NT2/D1 (cell line): ENCODE data around the gene B4GALT7.
"Not testable (repeated sequence)": the region's sequence is repeated elsewhere in the genome, so short reads cannot be mapped to it uniquely, and the experiment has no call there.

Source experiments
- DNase-seq: peaks from one replicate; pipeline ENCODE4 v3.0.0-alpha.2; 2011; ENCODE audit warnings: low read depth, low spot score
- H3K27me3 ChIP-seq: 2 replicates; pipeline ENCODE4 v1.6.0; 2011; ENCODE audit warnings: mild to moderate bottlenecking; ENCODE audit not compliant: insufficient read length, insufficient read depth
- H3K36me3 ChIP-seq: 2 replicates; pipeline ENCODE4 v1.6.1; 2011; ENCODE audit warnings: mild to moderate bottlenecking, low read length, mixed read lengths; ENCODE audit not compliant: insufficient read depth, insufficient read length
- H3K4me1 ChIP-seq: 2 replicates; pipeline ENCODE4 v1.5.1; 2011; ENCODE audit not compliant: insufficient read depth, insufficient read length
- H3K4me3 ChIP-seq: 2 replicates; pipeline ENCODE4 v1.5.1; 2011; ENCODE audit warnings: low read depth; ENCODE audit not compliant: insufficient read length
- H3K9ac ChIP-seq: 2 replicates; pipeline ENCODE4 v1.6.0; 2011; ENCODE audit warnings: low read depth; ENCODE audit not compliant: insufficient read length
- H3K9me3 ChIP-seq: 2 replicates; pipeline ENCODE4 v1.5.1; 2011; ENCODE audit warnings: mild to moderate bottlenecking, low read length; ENCODE audit not compliant: insufficient read depth
- SUZ12 ChIP-seq: IDR thresholded peaks from 2 replicates; pipeline ENCODE4 v1.6.1; 2011; ENCODE audit not compliant: insufficient read length, insufficient read depth; ENCODE audit errors: extremely low read depth
- YY1 ChIP-seq: IDR thresholded peaks from 2 replicates; pipeline ENCODE4 v1.6.1; 2011; ENCODE audit not compliant: insufficient read length, insufficient read depth
- ZNF274 ChIP-seq: IDR thresholded peaks from 2 replicates; pipeline ENCODE4 v1.6.1; 2011; ENCODE audit warnings: mild to moderate bottlenecking, low read depth, low read length

B4GALT7 gene

DNA sequence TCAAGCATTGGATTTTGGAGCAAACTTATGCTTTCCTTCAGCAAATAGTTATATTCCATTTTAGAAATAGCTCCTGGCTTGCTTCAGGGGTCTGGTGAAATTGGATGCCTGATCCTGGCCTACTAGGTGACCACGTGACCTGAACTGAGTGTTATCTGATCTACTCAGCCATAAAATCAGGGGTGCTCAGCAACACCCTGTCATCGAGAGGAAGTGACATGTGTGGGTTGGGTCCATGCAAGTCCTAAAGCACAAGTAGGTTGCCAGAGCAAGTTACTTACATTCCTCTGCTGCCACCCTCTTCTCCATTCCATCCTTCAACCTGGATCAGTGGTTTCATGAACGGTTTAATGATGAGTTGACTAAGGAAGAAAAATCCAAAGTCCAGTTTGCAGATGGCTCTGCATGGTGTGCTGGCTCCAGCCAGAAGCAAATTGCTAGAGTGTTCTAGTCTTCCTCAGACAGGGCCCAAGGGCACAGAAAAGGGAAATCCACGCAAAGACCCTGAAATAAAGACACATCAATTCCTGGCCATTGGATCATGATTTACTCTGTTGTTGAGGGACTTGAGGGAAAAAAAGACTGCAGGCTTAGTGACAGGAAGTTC, 42.8 kb upstream of the B4GALT7 start:
- H3K9me3 ChIP-seq, result peaks cover 8% of the 10 kb centered on the region; the same call in 1 of the 2 replicates
- peaks cover 11% of the 10 kb centered on the region for H3K36me3 ChIP-seq
- no peak overlapping the region for H3K9ac ChIP-seq
- peaks cover 11% of the 10 kb centered on the region for H3K4me1 ChIP-seq
- DNase-seq, result no peak
- TF ChIP-seq YY1 (no peak), ZNF274 (no peak), SUZ12 (no peak)
- no peaks in the 10 kb centered on the region for H3K27me3 ChIP-seq
- no peak overlapping the region for H3K4me3 ChIP-seq

GRCh38 chr5:177557796-177558195, 42.1 kb upstream of the B4GALT7 start:
- Histone ChIP-seq H3K4me1 (peaks cover 9% of the 10 kb centered on the region), H3K36me3 (peaks cover 5% of the 10 kb centered on the region), H3K27me3 (no peaks in the 10 kb centered on the region), H3K9me3 (peaks cover 13% of the 10 kb centered on the region; the same call in 1 of the 2 replicates), H3K4me3 (no peak overlapping the region), H3K9ac (no peak overlapping the region)
- no peak for TF ChIP-seq ZNF274
- TF ChIP-seq SUZ12, result no peak
- TF ChIP-seq YY1, result no peak
- DNase-seq, result no peak

- not testable (repeated sequence) for DNase-seq, H3K36me3 ChIP-seq, H3K9ac ChIP-seq, H3K4me1 ChIP-seq, H3K4me3 ChIP-seq, H3K27me3 ChIP-seq
- H3K9me3 ChIP-seq, result peaks cover 13% of the 10 kb centered on the region; the same call in 1 of the 2 replicates
These were observed 40.4 kb upstream of the B4GALT7 start for GRCh38 chr5:177559446-177559941.

DNA sequence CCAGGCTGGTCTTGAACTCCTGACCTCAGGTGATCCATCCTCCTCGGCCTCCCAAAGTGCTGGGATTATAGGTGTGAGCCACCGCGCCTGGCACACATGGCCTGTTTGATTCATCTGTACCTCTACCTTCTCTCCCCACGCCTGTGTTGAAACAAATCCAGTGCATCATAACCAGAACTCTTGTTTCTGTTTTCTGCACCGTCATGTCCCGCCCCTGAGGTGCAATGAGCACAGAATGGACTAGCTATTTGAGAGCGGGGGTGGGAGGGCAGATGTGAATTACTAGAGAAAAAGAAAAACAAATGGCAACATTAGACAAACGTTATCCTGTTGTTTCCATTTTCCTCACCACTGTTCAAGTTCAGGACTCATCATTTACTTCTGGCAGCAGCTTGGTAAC, 34.9 kb upstream of the B4GALT7 start:
- Histone ChIP-seq H3K27me3 (no peaks in the 10 kb centered on the region), H3K4me3 (no peak overlapping the region), H3K36me3 (no peaks in the 10 kb centered on the region), H3K4me1 (no peaks in the 10 kb centered on the region), H3K9me3 (peaks cover 13% of the 10 kb centered on the region; the same call in 1 of the 2 replicates), H3K9ac (no peak overlapping the region)
- no peak for TF ChIP-seq YY1
- no peak for TF ChIP-seq ZNF274
- DNase-seq, result no peak

- DNase-seq, result no peak
- Histone ChIP-seq H3K4me3 (no peak overlapping the region), H3K27me3 (no peaks in the 10 kb centered on the region), H3K36me3 (no peaks in the 10 kb centered on the region), H3K9me3 (no peaks in the 10 kb centered on the region), H3K9ac (no peak overlapping the region), H3K4me1 (no peaks in the 10 kb centered on the region)
- no peak for TF ChIP-seq YY1
- TF ChIP-seq ZNF274, result no peak
- TF ChIP-seq SUZ12, result no peak
These were observed 31.6 kb upstream of the B4GALT7 start for GRCh38 chr5:177568326-177568725.

DNA sequence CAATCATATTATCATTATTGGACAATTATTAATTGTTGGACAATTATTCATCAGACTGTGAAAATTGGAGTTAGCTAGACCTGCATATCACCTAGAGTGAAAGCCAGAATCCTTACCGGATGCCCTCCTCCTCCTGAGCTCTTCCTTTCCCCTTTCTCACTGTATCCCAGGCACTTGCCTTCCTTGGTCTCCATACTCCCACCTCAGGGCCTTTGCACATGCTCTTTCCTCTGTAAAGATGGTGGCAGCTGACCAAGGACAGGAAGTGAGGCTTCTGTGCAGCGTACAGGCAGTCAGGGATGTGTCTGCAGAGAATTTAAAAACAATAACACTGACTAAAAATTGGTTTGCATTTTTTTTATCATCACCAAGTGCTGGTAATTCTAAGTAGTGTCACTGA, 30.0 kb upstream of the B4GALT7 start:
- TF ChIP-seq ZNF274, result no peak
- no peak for TF ChIP-seq YY1
- TF ChIP-seq SUZ12, result no peak
- H3K9me3 ChIP-seq, result no peaks in the 10 kb centered on the region
- H3K9ac ChIP-seq, result no peak overlapping the region
- no peaks in the 10 kb centered on the region for H3K27me3 ChIP-seq
- no peak for DNase-seq
- no peak overlapping the region for H3K4me3 ChIP-seq
- H3K36me3 ChIP-seq, result no peaks in the 10 kb centered on the region
- H3K4me1 ChIP-seq, result no peaks in the 10 kb centered on the region

DNA sequence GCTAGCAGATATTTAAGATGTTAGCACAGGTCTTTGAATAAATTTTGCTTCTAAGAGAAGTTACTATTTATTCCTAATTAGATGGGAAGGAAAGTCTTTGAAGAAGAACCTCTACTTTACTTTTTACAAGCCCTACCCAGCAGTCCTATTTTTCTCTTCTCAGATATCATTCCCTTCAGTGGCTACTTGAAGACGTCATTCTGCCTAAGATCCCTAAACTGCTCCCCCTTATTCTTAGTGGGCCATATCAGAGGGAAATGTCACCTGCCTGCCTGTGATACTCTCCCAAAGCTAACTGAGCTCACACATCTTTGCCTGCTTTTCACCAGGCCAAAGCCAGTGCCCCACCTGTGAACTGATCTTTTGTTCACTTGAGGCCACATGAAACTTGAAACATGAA, 24.4 kb upstream of the B4GALT7 start:
- Histone ChIP-seq H3K9me3 (no peaks in the 10 kb centered on the region), H3K36me3 (no peaks in the 10 kb centered on the region), H3K27me3 (no peaks in the 10 kb centered on the region), H3K9ac (no peak overlapping the region), H3K4me3 (no peak overlapping the region), H3K4me1 (no peaks in the 10 kb centered on the region)
- DNase-seq, result no peak
- TF ChIP-seq YY1, result no peak

DNA sequence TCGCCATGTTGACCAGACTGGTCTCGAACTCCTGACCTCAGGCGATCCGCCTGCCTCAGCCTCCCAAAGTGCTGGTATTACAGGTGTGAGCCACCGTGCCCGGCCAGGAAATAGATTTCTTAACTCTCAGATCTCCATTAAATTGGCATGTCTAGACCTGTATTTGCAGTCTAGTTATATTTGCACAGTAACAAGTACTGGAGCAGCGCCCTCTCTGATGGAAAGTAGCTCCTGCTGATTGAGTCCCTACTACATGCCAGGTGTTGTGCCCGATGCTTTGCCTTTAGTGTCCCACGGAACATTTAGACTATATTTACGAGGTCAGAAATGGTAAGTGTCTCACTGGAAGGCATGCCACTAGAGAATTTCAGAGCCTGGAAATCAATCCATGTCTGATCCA, 23.8 kb upstream of the B4GALT7 start:
- no peak overlapping the region for H3K9ac ChIP-seq
- no peak overlapping the region for H3K4me3 ChIP-seq
- TF ChIP-seq ZNF274 (no peak), YY1 (no peak), SUZ12 (no peak)
- H3K9me3 ChIP-seq, result no peaks in the 10 kb centered on the region
- H3K4me1 ChIP-seq, result no peaks in the 10 kb centered on the region
- no peaks in the 10 kb centered on the region for H3K36me3 ChIP-seq
- no peak for DNase-seq
- no peaks in the 10 kb centered on the region for H3K27me3 ChIP-seq
